HG02763 (cell line): ENCODE data around the gene IFRD2.

ENCODE experiments used
- ATAC-seq: cut with Tn5 transposase; IDR thresholded peaks from one replicate; pipeline ENCODE4 v1.9.1; 2021; ENCODE audit warnings: mild to moderate bottlenecking, moderate library complexity; ENCODE audit not compliant: unreplicated experiment

The IFRD2 gene, protein sequence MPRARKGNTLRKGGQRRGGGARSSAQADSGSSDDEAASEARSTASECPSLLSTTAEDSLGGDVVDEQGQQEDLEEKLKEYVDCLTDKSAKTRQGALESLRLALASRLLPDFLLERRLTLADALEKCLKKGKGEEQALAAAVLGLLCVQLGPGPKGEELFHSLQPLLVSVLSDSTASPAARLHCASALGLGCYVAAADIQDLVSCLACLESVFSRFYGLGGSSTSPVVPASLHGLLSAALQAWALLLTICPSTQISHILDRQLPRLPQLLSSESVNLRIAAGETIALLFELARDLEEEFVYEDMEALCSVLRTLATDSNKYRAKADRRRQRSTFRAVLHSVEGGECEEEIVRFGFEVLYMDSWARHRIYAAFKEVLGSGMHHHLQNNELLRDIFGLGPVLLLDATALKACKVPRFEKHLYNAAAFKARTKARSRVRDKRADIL

DNA sequence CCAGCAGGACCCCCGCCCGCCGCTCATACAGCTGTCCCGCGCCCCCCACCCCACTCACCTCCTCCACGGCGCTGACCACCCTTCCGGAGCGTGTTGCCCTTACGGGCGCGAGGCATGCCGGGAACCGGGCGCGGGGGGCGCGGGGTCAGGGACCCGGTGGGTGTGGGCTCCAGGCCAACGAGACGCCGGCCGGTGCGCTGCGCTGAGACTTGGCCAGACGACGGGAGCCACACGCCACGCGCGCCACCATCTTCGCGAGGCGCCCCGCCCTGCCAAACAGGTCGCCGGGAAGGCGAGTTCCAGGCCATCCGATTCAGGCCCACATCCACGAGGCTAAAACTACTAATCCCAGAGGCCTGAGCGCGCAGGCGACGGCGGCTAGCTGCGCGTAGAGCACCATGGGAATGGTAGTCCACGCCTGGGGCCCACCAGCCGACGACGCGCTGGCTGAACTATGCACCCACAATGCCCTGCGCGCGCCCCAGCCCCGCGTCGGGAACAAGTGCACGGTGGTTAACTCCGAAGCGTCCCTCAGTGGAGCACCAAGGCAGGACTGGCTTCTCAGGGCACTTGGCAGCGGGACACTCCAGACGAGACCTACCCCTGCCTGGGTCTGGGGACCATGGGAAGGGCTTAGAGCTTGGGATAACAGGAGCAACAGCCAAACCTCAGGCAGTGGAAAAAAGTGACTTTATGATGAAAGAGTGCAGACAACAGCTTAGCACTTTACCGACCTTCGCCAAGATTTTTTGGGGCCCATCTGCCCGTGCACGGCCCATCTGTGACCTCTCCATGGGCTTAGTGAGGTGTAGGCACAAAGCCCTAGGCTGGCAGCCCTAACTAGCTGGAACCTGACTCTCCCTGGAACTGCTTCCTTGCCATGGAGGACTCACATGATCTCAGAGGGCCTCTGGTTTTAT lies at the start of gene IFRD2:
IFRD2 (minus strand) TSS at position 271 of the 920 bp plus-strand sequence; CDS start at position 116, 155 bp downstream.
- ATAC-seq: peak; percentile 95

DNA sequence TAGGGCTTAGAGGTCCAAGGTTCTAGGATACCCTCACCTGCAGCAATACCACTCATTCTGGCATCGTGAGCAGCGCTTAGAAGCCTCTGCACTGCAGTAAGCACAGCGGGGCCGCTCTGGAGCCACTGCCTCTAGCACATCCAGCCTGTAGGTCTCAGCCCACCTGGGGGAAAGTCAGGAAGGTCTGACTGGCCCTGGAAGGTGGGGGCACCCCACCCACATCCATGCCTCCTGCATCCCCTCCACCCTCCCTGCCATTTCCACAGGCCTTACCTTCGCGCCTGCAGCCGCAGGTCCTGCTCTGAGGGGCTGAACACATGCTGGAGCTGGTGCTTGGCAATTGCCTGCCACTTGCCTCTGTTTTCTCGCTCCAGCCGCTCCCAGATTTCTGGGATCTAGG lies 49.3 kb upstream of the IFRD2 start:
- no peak for ATAC-seq

DNA sequence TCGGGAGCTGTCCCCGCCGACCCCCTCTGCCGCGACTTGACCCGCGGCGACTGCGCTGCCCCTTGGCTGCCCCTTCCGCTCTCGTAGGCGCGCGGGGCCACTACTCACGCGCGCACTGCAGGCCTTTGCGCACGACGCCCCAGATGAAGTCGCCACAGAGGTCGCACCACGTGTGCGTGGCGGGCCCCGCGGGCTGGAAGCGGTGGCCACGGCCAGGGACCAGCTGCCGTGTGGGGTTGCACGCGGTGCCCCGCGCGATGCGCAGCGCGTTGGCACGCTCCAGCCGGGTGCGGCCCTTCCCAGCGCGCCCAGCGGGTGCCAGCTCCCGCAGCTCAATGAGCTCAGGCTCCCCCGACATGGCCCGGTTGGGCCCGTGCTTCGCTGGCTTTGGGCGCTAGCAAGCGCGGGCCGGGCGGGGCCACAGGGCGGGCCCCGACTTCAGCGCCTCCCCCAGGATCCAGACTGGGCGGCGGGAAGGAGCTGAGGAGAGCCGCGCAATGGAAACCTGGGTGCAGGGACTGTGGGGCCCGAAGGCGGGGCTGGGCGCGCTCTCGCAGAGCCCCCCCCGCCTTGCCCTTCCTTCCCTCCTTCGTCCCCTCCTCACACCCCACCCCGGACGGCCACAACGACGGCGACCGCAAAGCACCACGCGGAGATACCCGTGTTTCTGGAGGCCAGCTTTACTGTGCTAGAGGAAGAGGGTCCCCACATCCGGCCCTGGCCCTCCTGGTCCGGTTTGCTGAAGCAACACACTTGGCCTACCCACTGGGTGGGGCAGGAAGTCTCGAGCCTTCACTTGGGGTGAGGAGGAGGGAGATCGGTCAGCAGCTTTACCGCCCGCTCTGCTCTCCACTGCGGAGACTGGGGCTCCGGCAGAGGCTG lies 48.5 kb upstream of the IFRD2 start, which contains the start of gene RASSF1:
RASSF1 (minus strand) TSS at position 389 of the 882 bp plus-strand sequence; CDS start at position 358, 31 bp downstream.
- ATAC-seq: no peak

DNA sequence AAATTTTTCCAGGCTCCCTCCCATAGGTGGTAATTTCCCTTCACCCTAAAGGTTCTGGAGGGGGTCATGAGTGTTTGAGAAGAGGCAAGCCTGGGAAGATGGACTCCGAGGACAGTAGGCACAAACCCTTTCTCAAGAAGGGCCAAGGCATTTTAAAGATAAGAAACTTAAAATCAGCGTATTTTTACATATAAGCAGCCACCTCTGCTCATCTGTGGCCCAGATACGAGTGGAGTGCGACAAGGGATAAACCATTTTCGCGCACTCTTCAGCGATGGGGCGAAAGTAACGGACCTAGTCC lies 47.9 kb upstream of the IFRD2 start:
- ATAC-seq: no peak

DNA sequence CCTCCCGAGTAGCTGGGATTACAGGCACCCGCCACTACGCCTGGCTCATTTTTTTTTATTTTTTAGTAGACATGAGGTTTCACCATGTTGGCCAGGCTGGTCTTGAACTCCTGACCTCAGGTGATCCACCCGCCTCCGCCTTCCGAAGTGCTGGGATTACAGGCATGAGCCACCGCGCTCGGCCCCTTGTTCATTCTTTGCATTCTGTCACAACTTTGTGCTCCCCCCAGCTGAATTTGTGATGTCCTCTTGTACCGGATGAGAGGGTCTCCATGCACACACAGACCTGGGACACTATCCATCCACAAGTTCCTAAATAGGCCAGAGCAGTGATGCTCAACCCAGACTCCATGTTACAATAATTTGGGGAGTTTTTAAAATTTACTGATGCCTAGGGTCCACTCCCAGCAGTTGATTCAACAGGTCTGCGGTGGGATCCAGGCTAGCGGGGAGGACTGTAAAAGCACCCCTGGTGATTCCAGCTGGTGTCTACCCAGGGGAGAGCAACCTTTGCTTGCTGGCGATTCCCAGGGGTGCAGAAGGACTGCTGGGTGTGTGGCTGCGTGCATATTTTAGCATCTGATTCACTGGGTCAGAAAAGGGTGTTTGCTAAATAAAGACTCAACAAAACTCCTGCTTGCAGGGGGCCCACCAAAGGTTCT lies 47.4 kb upstream of the IFRD2 start:
- ATAC-seq: no peak

DNA sequence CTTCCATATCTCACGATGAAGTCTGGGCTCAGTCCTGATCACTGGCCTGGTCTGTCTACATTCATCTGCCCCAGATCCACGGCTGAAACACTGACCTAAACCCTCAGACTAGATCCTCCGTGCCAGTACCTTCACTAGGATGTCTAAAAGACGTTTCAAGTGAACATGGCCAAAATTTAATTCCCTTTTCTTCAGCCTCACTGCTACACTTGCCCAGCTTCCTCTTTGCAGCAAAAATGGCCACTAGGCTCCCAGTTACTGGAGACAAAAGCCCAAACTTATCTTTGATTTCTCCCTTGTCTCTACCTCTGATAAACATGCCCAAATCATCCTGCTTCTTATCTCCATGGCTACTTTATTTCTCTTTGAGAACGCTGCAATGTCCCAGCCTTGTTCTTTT lies 46.7 kb upstream of the IFRD2 start:
- no peak for ATAC-seq

DNA sequence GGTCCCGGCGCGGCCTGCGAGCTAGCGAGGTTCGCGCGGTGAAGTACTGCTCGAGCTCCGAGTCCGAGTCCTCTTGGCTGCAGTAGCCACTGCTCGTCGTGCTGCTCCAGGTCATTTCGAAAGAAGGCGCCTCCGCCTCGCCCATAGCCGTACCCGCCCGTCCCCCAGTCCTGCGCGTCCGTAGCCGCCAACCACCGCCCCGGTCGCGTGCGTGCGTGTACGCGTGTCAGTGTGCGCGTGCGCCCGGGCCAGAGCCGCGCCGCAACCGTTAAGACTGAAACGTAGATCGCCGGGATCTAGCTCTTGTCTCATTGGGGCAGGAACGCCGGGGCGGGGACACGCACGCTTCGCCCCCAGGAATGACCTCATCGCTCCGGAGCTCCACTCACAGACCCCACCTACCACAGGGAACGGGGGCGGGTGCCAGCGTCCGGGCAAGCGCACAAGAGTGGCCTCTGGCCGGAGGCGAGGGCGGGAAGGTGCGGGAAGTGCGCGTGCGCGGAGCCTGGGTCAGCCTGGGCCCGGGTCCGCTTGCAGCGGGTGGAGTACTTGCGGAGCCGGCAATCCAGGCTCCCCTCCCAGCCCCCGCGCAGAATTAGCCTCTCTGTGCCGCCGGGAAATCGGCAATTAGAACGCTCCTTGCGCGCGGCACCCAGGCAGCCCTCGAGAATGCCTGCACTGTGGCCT lies 45.1 kb upstream of the IFRD2 start:
- peak; percentile 78 for ATAC-seq

DNA sequence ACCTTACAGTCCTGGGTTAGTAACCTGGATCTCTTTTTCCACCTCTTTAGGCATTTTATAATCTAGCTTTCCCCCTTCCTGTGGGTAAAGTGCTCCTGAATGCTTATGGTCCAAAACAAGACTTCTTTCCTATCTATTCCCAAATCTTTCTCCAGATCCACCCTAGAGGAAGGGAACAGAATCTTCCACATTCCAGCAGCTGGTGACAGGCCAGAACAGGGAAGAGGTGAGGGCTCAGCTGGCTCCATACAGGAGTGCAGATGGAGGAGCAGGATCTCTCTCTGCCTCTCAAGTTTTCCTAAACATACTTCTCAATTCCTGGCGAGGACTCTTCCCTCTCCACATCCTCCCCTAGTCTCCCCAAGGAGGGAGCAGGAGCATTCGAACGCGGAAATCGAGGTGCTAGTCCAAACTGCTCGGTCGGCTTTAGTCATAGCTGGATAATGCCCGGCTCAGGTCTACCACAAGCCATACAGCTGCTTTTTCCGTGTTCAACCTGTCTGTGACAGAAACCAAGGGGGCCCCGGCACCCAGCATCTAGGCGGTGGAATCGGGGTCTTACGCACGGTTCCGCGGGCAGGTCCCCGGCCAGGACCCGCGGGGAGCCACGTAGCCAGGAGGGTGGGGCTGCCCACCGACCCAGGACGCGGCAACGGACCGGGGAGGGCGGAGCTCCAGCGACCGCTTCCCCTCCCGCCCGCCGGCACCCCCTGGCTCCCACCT lies 44.4 kb upstream of the IFRD2 start:
- ATAC-seq: peak; percentile 36

DNA sequence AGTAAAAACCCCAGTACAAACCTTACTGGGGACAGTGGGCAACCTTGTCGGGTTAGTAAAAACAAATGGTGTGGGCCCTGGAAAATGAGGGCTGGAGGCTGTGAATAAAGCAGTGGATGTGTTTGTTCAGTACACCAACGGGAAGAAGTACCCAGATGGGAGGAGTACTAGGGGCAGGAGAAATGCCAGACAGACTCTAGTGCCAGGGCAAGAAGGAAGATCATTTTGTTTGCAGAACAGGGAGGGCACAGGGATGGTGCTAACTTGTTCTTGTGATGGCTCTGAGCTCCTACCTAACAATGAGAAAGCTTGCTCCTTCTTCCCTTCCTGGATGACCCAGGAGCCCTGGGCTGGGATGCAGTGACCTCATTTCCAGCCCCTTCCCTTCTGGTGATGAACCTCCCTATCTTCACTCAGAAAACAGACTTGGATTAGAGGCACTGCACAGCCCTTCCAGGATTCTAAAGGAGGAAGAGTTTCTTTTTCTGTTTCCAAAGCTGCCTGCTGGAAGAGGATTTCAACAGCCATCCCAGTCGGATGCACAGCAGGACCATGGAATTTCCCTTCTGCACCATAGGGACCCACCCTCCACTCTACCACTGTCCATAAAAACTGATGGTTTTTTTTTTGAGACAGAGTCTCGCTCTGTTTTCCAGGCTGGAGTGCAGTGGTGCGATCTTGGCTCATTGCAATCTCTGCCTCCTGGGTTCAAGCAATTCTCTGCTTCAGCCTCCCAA lies 42.3 kb upstream of the IFRD2 start:
- no peak for ATAC-seq

DNA sequence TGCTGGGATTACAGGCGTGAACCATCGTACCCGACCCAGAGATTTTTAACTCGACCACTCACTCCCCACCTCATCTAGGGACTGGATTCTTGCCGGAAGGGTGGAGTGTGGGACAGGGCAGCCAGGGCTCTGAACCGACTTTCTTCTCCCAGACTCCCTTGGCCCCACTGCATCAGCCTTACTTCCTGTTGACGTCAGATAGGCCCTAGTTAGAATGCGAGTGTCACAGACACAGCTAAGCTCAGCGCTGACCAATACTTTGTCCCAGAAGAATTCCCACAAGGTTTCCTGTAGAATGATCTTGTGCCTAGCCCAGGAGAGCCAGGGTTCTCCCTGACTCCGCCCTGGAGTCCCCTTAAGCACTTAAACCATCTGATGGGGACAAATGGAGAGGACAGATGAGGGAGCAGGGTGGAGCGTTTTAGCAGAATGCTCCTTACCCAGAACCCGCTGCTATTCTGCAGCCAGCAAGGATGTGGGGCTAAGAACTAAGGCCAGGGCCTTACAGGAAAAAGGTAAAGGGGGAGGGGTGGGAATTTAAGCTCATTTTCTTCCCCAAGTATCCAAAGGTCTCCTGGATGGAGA lies 41.6 kb upstream of the IFRD2 start:
- ATAC-seq: no peak

DNA sequence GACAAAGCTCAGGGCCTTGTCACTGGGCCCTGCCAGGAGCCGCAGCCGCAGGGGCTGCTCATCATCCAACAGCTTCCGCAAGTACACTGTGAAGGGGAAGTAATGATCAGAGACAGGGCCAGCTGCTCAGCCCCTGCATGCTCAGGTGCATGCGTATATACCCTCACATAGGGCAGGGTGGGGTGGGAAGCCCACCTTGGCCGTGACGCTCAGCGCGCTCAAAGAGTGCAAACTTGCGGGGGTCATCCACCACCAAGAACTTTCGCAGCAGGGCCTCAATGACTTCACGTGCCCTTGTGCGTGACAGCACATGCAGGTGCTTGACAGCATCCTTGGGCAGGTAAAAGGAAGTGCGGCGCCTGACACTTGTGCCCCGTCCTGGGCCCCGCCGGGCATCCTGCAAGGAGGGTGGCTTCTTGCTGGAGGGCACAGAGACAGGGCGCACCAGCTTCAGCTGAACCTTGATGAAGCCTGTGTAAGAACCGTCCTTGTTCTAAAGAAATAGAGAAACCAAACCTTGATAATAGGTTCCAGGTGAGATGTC lies 39.2 kb upstream of the IFRD2 start:
- no peak for ATAC-seq

DNA sequence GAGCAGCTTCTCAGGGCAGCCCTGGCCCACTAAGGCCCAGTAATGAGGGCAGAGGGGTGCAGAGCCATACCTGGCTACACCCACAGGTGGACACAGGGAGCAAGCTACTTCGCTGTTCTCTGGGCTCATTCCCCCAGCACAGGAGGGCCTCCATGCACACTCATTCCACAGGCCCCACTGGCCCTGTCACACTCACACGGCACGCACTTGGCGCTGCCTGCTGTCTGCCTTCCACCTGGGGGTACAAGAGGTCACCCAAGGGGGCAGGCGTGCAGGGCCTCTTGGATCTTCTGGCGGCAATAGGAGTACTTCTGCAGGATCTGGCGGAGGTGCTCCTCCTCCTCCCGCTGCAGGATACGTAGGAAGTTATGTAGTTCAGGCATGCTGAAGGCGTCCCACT lies 38.1 kb upstream of the IFRD2 start:
- ATAC-seq: no peak

DNA sequence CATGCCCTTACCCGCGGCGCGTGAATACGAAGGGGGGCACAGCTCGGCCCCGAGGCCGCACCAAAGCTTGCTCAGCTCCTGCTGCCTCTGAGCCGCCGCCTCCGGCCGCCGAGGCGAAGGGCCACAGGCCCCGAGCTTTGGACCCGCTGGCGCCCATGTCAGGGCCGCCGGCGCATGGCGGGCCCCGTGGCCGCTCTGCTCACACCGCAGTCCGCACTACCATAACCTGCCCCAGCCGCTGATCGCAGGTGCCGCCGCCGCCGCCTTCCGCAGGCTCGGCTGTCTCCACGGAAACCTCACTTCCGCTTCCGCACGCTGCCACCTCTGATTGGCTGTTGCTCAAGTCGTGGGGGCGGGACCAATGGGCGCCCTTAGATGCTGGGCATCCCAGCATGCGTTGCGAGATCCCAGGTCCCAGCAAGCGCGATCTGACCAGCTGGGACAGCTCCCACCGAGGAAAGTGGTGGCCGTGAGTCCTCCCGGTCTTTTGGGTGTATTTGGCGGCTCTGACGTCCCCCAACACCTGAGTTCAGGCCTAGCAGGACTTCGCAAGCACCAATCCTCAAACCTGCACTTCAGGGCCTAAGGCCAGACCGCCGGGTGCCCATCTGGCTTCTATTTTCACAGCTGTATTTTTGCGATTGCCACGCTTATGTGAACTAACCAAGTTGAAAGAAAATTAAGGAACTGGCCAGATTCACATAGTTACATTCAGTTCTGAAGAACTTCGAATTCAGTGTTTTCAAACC lies 35.9 kb upstream of the IFRD2 start, which contains the start of gene TUSC2:
TUSC2 (minus strand) TSS at position 281 of the 749 bp plus-strand sequence; CDS start at position 157, 124 bp downstream.
- ATAC-seq: peak; percentile 84

DNA sequence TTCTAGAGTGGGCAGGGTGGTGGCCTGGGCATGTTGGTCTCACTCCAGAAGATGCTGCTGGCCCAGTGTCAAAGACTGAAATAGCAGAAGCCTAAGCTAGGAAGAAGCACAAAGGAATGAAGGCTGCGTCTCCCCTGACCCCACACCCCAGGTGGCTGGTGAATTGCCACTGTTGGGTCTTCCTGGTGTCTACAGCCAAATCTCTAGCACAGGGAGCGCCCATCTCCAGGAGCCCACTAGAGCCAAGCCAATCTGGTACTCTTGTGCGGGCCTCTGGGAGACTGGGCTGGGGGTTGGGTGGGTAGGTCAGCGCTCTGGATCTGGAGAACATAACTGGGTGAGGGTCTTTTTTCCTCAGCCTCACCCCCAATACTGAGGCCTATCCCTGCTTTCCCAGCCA lies 34.9 kb upstream of the IFRD2 start:
- no peak for ATAC-seq

DNA sequence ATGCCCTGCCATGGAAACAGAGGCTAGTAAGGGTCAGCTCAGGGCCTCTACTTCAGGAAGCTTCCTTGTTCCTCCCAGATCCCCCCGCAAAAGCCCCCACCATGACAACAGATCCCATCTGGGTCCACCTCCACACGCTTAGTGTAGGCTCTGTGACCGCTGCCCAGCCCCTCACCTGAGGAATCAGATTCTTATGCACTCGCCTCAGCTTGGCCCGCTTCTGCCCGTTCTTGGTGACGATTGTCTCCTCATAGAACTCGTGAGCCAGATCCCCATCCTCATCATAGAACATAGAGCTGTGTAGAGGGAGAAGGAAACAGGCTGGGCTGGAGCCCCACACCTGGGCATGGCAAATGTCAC lies 33.9 kb upstream of the IFRD2 start:
- ATAC-seq: no peak

DNA sequence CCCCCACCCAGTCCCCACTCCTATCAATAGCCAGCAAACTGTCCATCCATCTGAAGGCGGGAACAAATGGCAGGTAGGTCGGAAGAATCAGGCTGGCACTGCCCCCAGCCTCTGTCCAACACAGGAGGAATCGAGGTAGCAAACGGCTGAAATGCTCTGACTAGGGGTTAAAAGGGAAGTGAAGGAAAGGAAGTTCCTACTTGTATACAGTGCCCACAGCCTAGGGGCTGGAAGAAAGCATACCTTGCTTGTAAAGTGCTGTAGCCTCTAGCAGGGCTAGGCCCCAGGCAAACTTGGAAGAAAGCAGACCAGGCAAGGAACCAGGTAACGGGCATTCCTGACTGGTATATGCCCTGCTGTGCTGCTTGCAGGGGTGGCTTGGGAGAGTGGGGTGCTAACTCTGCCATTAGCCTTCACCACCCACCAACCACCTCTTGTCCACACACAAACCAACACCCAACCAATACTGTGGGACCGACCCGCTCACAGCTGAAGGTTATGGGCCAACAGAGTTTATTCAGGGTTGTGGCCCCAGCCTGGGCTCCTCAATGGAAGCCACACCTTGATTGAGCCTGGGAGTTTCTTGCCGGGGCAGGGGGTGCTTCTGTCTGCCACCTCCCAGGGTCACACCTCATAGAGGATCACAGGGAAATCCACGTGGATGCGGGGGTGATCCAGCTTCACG lies 33.4 kb upstream of the IFRD2 start:
- ATAC-seq: no peak

DNA sequence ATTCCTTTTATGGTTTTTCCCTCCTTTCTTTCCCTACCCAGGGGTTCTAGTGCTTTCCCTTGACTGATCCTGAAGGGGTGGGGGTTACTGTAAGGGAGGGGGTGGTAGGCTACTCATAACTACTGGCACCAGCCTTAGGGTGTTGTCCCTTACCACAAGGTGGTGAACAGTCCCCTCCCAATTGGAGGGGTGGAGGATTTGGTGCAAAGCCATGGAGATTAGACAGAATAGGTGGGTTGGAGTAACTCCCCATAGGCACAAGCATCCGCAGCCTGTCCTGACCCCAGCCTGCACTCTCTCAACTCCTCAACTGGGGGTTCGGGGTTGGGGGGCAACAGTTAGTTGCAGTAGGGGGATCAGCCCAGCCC lies 32.9 kb upstream of the IFRD2 start:
- ATAC-seq: no peak
